AG04449 (cell line): Measurements from ENCODE around the gene ADCYAP1.

Source experiments
- CTCF ChIA-PET: fragments of 350-600 bp; formaldehyde crosslinking; extraction: SDS; loops from one replicate; lab custom pipeline; 2021; ENCODE audit warnings: antibody characterized with exemption; lab: Yijun Ruan, JAX
- POLR2A ChIA-PET: fragments of 400-600, 350-600 bp; formaldehyde crosslinking; extraction: SDS; loops from one replicate; lab custom pipeline; 2020; ENCODE audit warnings: antibody characterized with exemption, inconsistent platforms; lab: Yijun Ruan, JAX
- DNase-seq: peaks from one replicate; pipeline ENCODE4 v3.0.0-alpha.2; 2010; ENCODE audit warnings: low read depth, low spot score
- H3K4me3 ChIP-seq: 2 replicates; pipeline ENCODE4 v1.5.1; 2011; ENCODE audit warnings: low read depth, mild to moderate bottlenecking, control low read depth, low read length
- CTCF ChIP-seq: IDR thresholded peaks from one replicate; pipeline ENCODE4 v1.5.1; 2011; ENCODE audit warnings: mild to moderate bottlenecking, moderate library complexity, low read length, control low read depth, inconsistent platforms; ENCODE audit not compliant: insufficient read depth; ENCODE audit errors: missing control alignments

The ADCYAP1 gene

DNA sequence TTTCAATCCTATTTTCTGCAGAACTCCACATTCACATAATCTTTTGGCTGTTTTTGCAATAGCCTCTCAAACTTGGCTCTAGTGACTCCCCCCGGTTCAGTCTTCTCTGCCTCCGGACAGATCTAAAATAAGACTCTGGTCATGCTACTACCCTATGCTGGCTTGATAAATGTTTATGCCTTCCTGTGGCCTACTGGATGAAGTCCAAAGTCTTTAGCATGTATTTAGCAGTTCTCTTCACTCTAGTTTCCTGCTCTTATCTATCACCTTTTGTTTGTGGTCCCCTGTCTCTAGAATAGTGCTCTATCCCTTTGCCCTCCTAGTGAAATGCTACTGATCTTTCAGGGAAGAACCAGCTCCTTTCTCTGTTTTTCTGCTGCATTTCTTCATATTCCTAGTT lies 14.4 kb downstream of the ADCYAP1 start:
- CTCF ChIA-PET: no interaction called here
- no peak overlapping the region for H3K4me3 ChIP-seq
- POLR2A ChIA-PET: no interaction called here
- no peak for DNase-seq
- no peak for TF ChIP-seq CTCF

DNA sequence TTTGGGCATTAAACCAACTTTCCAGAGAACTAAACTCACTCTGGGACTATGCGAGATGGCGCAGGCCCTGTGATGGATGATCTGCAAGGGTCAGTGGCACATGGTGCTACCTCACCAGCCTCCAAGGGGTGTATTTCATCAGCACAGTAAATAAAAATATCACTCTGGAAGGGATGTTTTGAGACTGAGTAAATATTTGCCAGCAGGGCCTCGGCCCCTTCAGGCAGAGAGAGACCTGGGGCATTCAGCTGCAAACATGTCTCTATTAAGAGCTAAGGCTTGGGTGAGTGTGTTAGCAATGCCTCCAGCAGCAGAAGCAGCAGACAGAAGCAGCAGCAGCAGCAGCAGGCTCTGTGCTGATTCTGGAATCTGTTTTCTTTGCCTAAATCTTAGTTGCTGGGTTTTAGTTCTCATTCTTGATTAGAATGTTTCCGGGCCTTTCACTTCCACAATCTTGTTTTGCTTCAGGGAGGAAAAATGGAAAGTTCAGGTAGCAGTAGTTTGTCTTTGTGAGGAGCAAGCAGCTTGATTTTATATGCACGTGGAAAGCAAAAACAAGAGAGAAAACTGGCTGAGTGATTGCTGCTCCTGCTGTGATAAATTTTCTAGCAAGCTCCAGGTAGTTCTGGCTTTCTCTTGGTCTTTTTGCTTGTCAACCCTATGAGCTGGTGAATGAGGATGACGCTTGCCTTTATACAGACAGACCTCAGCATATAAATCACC lies 18.6 kb downstream of the ADCYAP1 start:
- CTCF ChIA-PET: no interaction called here
- TF ChIP-seq CTCF: no peak
- H3K4me3 ChIP-seq: no peak overlapping the region
- POLR2A ChIA-PET: no interaction called here
- DNase-seq: no peak

- no peak overlapping the region for H3K4me3 ChIP-seq
- CTCF ChIA-PET: no interaction called here
- no peak for TF ChIP-seq CTCF
- DNase-seq: no peak
- POLR2A ChIA-PET: no interaction called here
Observed at GRCh38 chr18:924987-925386, 20.3 kb downstream of the ADCYAP1 start.

DNA sequence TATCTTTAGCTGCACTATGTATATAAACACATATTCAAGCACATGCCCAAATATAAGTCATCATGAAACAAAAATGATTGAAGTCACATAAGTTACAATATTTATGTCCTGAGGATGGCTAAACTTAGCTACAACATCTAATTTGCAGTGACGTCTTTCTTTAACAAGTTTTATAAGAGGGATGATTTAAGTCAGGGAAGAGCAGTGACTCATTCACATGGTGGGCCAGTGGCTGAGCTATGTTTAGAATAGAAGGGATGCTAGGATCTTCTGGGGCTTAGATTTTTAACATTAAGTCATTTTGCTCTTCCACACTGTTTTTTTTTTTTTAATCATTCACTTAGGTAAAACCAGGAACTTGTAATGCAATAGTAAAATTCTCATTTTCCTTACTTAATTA lies 22.3 kb downstream of the ADCYAP1 start:
- CTCF ChIA-PET: no interaction called here
- POLR2A ChIA-PET: no interaction called here
- no peak for DNase-seq
- H3K4me3 ChIP-seq: no peak overlapping the region
- TF ChIP-seq CTCF: no peak

DNA sequence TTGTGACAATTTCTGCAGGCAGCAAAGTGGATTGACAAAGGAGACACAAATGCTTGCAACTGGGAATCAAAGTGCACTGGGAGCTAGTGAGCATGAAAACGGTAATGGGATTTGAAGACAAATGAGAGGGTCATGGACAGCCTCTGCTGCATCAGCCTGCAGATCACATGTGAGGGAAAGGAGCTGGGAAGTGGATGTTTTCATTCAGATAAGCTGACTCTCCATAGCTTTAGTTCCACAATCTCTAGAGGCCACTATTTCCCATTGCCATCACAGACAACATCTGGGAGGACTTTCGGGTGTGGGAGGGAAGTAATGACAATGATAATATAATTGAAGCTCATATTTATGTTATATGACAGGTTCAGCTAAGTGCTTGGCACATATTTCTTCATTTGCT lies 28.4 kb downstream of the ADCYAP1 start:
- ChIA-PET CTCF (interaction anchor here (1.3 kb wide), 1 partner anchor 68 kb away, joined by 4 read pairs; no protein-coding TSS in a partner anchor), POLR2A (no interaction called here)
- TF ChIP-seq CTCF: no peak
- no peak for DNase-seq
- no peak overlapping the region for H3K4me3 ChIP-seq

- no peak for DNase-seq
- H3K4me3 ChIP-seq: no peak overlapping the region
- ChIA-PET CTCF (no interaction called here), POLR2A (no interaction called here)
- no peak for TF ChIP-seq CTCF
Observed at GRCh38 chr18:934518-935133, 30.0 kb downstream of the ADCYAP1 start.
